Pulmonary artery endothelial cell (primary cell): ENCODE data around the gene SLC25A1. TPM values are rescaled to one million over a fixed set of nuclear protein-coding genes. Genes with fewer than 3 reads are reported as not detected.
"Not testable (repeated sequence)": the region's sequence is repeated elsewhere in the genome, so short reads cannot be mapped to it uniquely, and the experiment has no call there.

ENCODE experiments used
- DNase-seq: peaks from one replicate; pipeline ENCODE4 v3.0.0-alpha.2; 2011; ENCODE audit warnings: low read depth, low spot score
- total RNA-seq: library from RNA; depleted of rRNA; stranded (reverse); fragments of >200 nt; gene quantifications from 2 replicates; pipeline ENCODE4 v1.2.3, GENCODE V29; 2014

Gene SLC25A1
- total RNA-seq, 1 donor from 2014 or later: 96.3 TPM

GRCh38 chr22:19167106-19167869, 11.2 kb downstream of the SLC25A1 start:
- no peak for DNase-seq

- DNase-seq: no peak
Measured at GRCh38 chr22:19166421-19166820, 12.1 kb downstream of the SLC25A1 start.

GRCh38 chr22:19164425-19164824, 14.1 kb downstream of the SLC25A1 start:
- no peak for DNase-seq

GRCh38 chr22:19158649-19159048, 19.9 kb downstream of the SLC25A1 start:
- not testable (repeated sequence) for DNase-seq

- not testable (repeated sequence) for DNase-seq
Measured at GRCh38 chr22:19156109-19156508, 22.4 kb downstream of the SLC25A1 start.

- DNase-seq: no peak
Measured at GRCh38 chr22:19152942-19153883, 25.3 kb downstream of the SLC25A1 start.

GRCh38 chr22:19151329-19152191, 27.0 kb downstream of the SLC25A1 start:
- DNase-seq: no peak

GRCh38 chr22:19150482-19151328, 27.8 kb downstream of the SLC25A1 start:
- DNase-seq: no peak

GRCh38 chr22:19149991-19150390, 28.5 kb downstream of the SLC25A1 start, which contains the start of gene GSC2:
GSC2 (minus strand) TSS chr22:19150292; CDS start chr22:19150283, 9 bp downstream.
- no peak for DNase-seq

GRCh38 chr22:19149047-19149883, 29.3 kb downstream of the SLC25A1 start:
- no peak for DNase-seq

- DNase-seq: no peak
Measured at GRCh38 chr22:19148417-19149046, 30.0 kb downstream of the SLC25A1 start.

GRCh38 chr22:19147195-19147780, 31.2 kb downstream of the SLC25A1 start:
- DNase-seq: no peak

- no peak for DNase-seq
Measured at GRCh38 chr22:19146215-19146968, 32.1 kb downstream of the SLC25A1 start.

- no peak for DNase-seq
Measured at GRCh38 chr22:19143967-19144400, 34.6 kb downstream of the SLC25A1 start.

- DNase-seq: no peak
Measured at GRCh38 chr22:19143212-19143611, 35.3 kb downstream of the SLC25A1 start.

- no peak for DNase-seq
Measured at GRCh38 chr22:19142394-19142793, 36.1 kb downstream of the SLC25A1 start.

- no peak for DNase-seq
Measured at GRCh38 chr22:19139974-19140373, 38.6 kb downstream of the SLC25A1 start.

- DNase-seq: no peak
Measured at GRCh38 chr22:19139001-19139356, 39.6 kb downstream of the SLC25A1 start.
